SIG-M5 treated with dmso at 0.1 percent for 504 hours (cell line): Measurements from ENCODE around the gene KCNAB3.

ENCODE experiments used
- DNase-seq: peaks from one replicate; lab custom pipeline; 2025; ENCODE audit not compliant: unreplicated experiment; lab: John Stamatoyannopoulos, UW

KCNAB3 gene

GRCh38 chr17:7943291-7943690, 13.6 kb upstream of the KCNAB3 start:
- DNase-seq = no peak

GRCh38 chr17:7940743-7941142, 11.1 kb upstream of the KCNAB3 start:
- no peak for DNase-seq

GRCh38 chr17:7940034-7940433, 10.4 kb upstream of the KCNAB3 start:
- DNase-seq = no peak

GRCh38 chr17:7935859-7936258, 6.2 kb upstream of the KCNAB3 start:
- DNase-seq = no peak

- DNase-seq = peak; percentile 77
Measured at GRCh38 chr17:7932949-7933348, 3.3 kb upstream of the KCNAB3 start.

GRCh38 chr17:7932483-7932891, 2.8 kb upstream of the KCNAB3 start:
- DNase-seq = peak; percentile 15

GRCh38 chr17:7931709-7932482, 2.2 kb upstream of the KCNAB3 start, which contains the start of the genes CNTROB and TRAPPC1:
Gene CNTROB, plus strand, starts transcription at chr17:7932206. Its CDS starts 874 bp downstream, at chr17:7933080.
Gene TRAPPC1, minus strand, starts transcription at chr17:7931946. Its CDS starts 117 bp downstream, at chr17:7931829.
- peak; percentile 97 for DNase-seq

- no peak for DNase-seq
Measured at GRCh38 chr17:7930841-7931631, 1.4 kb upstream of the KCNAB3 start.

DNA sequence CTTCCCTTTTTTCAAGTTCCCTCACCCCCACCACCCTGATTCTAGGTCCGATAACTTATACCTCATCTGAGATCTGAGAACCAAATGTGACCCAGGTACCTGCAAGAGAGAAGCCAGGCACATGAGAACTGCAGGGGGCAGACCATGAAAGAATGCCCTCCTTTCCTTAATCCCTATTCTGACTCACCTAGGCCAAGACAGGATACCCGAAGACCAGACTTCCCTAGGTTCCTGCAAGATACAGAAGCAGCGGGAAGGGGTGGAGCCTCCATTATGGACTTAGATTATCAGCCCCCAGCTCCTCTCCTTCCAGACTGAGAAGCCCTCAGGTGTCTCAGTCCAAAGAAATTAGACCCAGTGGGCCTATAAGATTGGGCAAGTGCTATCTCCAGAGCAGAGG, 2.1 kb downstream of the KCNAB3 start:
- DNase-seq = no peak

- no peak for DNase-seq
Measured at GRCh38 chr17:7922845-7923628, 6.6 kb downstream of the KCNAB3 start.

DNA sequence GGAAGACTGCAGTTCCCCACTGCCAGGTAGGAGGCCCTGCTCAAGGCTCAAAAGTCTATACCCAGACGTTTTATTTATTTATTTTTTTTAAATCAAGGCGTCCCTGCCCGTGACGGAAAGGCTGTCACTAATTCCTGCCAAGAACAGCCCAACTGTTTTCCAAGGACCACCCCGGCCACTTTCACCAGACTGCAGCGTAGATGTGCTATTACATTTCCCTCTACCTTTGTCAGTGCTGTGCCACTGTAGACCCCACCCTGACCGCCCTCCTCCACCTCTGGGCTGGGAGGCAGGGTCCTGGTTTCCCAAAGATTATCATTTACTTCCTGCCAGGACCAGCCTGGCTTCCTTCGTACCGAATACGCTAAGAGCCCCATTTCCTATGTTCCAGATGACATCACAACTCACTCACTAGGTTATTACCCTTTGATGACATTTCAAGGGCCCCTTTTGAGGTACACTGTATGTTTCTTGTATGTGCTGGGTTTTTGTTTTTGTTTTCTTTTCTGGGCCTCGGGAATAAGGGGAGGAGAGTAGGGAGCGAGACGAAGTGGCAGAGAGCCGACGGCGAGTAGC, 7.3 kb downstream of the KCNAB3 start:
- DNase-seq = no peak

DNA sequence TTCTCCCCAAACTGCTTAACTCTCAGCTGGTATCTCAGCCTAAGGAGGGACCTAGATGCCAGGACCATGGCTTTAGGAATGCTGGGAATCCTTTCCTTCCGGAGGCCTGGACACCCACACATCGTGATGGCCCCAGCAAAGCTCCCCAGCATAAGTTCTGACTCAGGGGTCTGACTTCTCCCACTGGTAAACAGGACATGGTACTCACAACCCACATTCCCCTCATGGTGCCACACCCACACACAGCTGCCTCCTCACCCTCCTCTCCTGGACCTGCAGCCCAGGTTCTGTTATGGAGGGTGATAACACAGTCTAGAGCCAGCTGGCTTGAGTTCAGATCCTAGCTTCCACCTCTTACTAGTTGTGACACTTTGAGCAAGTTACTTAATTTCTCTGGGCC, 12.8 kb downstream of the KCNAB3 start:
- no peak for DNase-seq

GRCh38 chr17:7916385-7916682, 13.3 kb downstream of the KCNAB3 start:
- no peak for DNase-seq

- peak; percentile 83 for DNase-seq
Measured at GRCh38 chr17:7915611-7916384, 13.9 kb downstream of the KCNAB3 start, which contains the start of gene RNF227. Gene RNF227, minus strand, starts transcription at chr17:7916289. Its CDS starts 94 bp downstream, at chr17:7916195.

GRCh38 chr17:7915179-7915610, 14.5 kb downstream of the KCNAB3 start:
- no peak for DNase-seq

DNA sequence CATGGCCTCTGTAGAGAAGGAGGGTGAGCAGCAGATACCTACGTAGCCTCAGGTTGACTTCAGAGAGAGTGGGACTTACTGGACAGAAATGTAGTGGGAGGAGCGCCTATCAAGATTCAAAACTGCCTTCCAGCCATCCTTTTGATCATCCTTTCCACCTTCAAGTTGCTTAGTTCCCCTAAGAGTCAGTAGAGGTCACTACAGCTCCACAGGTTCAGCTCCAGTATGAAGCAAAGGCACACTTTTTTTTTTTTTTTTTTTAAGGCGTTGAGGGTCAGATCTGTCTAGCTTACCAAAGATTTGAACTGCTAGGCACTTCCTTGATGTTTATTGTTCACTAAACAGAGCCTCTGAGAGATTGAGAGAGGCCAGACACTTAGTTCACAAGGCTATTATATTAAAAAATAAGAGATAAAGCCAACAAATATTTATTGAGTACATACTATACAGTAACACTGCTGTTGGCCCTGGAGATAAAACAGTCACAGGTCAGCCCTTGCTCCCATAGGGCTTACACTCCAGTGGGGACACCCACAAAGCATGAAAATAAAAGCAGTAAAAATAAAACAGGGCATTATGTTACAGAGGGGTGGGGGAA, 16.6 kb downstream of the KCNAB3 start:
- peak; percentile 79 for DNase-seq

DNA sequence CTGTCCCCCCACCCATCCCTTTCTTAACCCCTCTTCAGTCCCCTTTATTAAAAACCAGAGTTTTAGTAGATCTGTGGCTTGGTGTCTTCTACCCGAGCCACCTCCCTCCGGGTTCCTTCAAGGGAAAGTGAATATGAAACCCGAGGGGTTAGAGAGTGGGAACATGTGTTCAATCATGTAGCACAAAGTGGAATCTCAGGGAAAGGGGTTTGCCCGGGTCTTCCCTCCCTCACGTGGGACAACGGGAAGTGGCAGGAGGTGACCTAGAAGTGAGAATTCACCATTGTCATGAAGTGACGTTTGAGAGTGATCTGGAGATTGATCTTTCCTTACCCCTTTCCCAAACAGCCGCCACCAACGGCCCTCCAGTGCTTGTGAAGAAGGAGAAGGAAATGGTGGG, 18.5 kb downstream of the KCNAB3 start:
- no peak for DNase-seq

- no peak for DNase-seq
Measured at GRCh38 chr17:7910711-7911110, 18.9 kb downstream of the KCNAB3 start.

DNA sequence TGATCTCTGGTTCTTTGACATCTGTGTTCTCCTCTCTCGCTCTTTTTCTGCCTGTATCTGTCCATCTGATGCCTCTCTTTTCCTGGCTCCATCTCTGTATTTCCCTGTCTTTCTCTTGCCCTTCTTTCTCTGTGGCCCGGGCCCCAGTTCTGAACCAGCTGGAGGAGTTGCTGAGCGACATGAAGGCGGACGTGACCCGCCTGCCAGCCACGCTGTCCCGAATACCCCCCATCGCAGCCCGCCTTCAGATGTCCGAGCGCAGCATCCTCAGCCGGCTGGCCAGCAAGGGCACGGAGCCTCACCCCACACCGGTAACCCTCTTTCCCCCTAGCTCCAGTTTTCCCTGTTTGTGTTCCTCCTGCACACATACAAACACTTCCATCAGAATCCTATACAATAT, 19.4 kb downstream of the KCNAB3 start:
- no peak for DNase-seq

GRCh38 chr17:7909089-7909488, 20.6 kb downstream of the KCNAB3 start:
- no peak for DNase-seq
